Measurements from ENCODE around the gene OLFM1. TPM values are rescaled to one million over a fixed set of nuclear protein-coding genes. Genes with fewer than 3 reads are reported as not detected.

OLFM1 gene
- total RNA-seq, result 11.9 TPM
- long read RNA-seq, transcript OLFM1-201 (6 exons, 2,591 nt), result major isoform, 14 of 26 reads
- long read RNA-seq, transcript OLFM1-204 (6 exons, 2,444 nt), result minor isoform, 8 of 26 reads
- long read RNA-seq, partial matches to known transcripts, result 2 of 26 reads
- long read RNA-seq, other reads (novel, unspliced or antisense), result 0 of 26 reads

DNA sequence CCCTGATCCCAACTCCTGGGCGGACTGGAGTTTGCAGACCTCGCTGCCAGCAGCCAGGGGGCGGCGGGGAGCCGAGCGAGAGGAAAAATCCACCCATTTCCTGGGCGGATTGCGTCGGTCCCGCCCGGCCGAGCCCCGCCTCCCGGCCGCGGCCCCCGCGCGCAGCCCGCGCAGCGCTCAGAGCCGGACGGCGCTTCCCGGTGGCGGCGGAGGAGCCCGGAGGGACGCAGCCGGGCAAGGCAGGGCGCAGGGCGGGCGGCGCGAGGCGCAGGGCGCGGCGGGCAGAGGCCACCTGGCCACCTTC lies at the start of gene OLFM1:
TSS of gene OLFM1 (plus strand) at position 180 of the 304 bp plus-strand sequence. CDS start 322 bp downstream, outside the sequence.
- peak; percentile 87 for DNase-seq
- intact Hi-C loops (cut with DNase I), result loop anchor here (2.0 kb wide), 1 partner anchor 257 kb away; no protein-coding TSS in a partner anchor
- ATAC-seq (ENCODE audit: poor library complexity), result peak; percentile 92

GRCh38 chr9:135038331-135038730 lies 49.1 kb upstream of the OLFM1 start:
- intact Hi-C loops (cut with DNase I), result no loop called here
- ATAC-seq (ENCODE audit: poor library complexity), result no peak
- no peak for DNase-seq

GRCh38 chr9:135038826-135039225 lies 48.6 kb upstream of the OLFM1 start:
- DNase-seq (no peak), ATAC-seq (ENCODE audit: poor library complexity) (no peak)
- intact Hi-C loops (cut with DNase I), result no loop called here

DNA sequence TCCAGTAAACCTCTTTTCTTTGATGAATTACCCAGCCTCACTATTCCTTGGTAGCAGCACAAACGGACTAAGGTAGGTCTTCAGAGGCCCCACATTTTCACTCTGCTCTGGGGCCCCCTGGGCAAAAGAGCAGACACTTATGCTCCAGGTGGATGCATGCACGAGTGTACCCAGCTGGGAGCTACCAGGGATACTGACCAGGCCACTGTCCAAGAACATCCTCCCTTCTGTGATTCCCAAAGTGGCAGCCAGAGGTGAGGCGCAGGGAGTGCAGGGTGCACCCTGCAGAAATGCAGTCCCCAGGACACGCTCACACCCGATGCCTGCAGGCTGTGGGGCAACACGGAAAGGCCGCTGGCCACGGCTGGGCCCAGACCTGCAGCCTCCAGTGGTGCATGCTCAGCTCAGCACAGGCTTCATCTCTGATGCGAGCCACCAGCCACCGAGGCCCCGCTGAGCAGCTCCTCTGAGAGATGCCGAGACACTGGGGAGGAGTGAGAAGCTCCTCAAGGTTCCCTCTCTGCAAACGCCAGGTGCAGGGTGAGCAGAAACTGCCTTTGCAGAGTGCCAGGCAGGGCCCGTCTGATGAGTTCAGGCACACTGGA lies 48.1 kb upstream of the OLFM1 start:
- ATAC-seq (ENCODE audit: poor library complexity) (no peak), DNase-seq (no peak)
- intact Hi-C loops (cut with DNase I), result no loop called here

DNA sequence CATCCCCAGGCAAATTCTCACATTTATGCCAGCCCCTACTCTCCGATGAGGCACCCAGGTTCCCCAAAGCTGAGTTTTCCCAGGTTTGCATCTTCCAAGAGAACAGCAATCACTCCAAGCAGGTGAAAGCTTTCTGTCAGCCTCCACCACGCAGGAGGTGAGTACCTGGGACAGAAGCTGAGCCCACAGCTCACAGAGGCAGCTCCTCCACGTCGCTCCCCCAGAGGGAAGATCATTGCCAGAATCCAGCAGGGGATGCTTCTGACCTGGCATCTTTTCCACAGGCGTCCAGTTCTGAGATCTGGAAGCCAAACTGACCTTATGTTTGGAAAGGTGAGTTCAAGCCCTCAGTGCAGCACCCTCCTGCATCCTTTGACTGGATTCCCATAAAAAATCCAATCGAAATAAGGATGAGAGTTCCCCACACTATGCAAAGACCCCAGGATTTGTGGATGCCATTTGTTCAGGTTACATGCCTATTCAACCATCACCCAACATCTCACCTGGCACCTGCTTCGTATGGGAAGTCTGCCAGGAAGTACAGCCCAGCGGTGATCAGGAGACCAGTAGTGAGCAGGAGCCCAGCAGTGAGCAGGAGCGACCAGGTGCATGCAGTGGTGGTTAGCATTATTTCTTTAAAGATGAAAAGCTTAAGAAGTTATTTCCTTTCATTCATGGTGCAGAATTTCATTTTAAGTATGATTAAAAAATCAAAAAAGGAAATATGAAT lies 47.4 kb upstream of the OLFM1 start:
- intact Hi-C loops (cut with DNase I), result no loop called here
- no peak for ATAC-seq (ENCODE audit: poor library complexity)

DNA sequence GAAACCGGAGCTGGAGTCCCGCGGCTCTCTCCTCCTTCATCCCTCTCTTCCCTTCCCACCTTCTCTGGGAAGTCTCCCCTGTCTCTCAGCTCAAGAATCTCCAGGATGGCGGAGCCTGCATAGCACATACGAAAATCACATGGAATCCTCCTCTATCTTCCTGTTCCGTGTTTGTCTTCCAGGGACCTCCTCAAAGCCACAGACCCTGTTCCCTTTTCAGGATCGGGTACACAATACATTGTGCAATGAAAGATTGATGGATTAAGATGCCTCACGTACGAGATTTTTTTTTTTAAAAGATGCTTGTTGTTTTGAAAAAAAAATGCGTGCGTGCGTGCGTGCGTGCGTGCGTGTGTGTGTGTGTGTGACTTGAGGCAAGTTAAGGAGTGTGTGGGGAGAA lies 46.6 kb upstream of the OLFM1 start:
- no peak for DNase-seq
- no peak for ATAC-seq (ENCODE audit: poor library complexity)
- intact Hi-C loops (cut with DNase I), result no loop called here

More for the DNA sequence above, 47.4 kb upstream of the OLFM1 start:
- no peak for DNase-seq

- ATAC-seq (ENCODE audit: poor library complexity) (no peak), DNase-seq (no peak)
- intact Hi-C loops (cut with DNase I), result no loop called here
Observed at GRCh38 chr9:135043345-135043744, 44.1 kb upstream of the OLFM1 start.

GRCh38 chr9:135045264-135045927 lies 42.1 kb upstream of the OLFM1 start:
- no peak for ATAC-seq (ENCODE audit: poor library complexity)
- intact Hi-C loops (cut with DNase I), result no loop called here

GRCh38 chr9:135045928-135046738 lies 41.3 kb upstream of the OLFM1 start:
- no peak for ATAC-seq (ENCODE audit: poor library complexity)
- intact Hi-C loops (cut with DNase I), result no loop called here
- no peak for DNase-seq

More at GRCh38 chr9:135045264-135045927, 42.1 kb upstream of the OLFM1 start:
- no peak for DNase-seq

DNA sequence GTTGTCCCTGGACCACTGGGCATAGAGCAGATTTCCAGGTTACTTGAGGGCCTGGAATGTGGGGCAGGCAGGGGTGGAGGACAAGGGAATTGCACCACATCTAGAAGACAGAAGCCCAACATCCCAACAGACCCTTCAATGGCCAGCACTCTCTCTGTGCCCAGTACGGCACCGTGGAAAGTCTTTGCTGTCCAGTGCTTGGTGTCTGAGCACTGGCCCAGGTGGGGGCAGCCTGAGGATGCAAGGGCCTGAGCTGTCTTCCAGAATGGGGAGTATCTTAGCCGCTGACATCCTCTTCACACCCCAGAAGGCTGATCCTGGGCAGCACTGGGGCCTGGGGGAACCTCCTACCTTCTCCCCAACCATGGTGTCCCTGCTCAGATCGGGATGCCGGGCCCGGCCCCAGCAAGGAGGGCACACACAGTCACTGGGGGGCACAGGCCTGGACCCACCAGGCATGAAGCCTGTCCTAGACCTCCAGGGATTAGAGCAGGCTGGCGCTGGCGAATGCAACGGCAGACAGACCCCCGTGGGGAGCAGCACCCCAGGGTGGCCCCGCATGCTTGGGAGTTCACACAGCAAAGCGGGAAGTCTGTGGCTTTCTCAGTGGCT lies 40.6 kb upstream of the OLFM1 start:
- DNase-seq (no peak), ATAC-seq (ENCODE audit: poor library complexity) (no peak)
- intact Hi-C loops (cut with DNase I), result no loop called here

GRCh38 chr9:135047521-135047920 lies 39.9 kb upstream of the OLFM1 start:
- no peak for DNase-seq
- intact Hi-C loops (cut with DNase I), result no loop called here
- no peak for ATAC-seq (ENCODE audit: poor library complexity)

DNA sequence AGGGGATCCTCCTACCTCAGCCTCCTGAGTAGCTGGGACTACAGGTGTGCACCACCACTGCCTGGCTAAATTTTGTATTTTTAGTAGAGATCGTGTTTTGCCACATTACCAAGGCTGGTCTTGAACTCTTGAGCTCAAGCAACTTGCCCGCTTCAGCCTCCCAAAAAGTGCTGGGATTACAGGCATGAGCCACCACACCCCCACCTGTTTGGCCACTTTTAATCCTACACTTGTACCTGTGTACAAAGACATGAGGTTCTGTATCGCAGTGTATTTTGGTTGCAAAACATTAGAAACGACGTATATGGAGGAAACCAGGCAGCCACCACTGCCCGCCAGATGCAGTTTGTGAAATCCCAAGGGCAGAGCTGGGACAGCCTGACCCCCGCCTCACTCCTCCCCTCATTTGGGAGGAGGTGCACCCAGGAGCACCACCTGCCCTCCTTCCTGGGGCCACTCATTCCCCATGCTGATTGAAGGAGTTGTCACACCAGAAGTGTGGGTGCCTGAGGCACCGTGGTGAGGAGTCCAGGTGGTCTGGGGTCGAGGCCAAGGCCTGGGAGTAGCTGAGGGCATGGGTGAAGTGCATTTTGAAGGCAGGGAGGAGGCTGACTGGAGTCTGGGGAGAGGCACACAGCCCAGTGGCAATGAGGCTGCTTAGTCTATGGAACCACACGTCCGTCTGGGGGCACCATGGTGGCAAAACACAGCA lies 39.3 kb upstream of the OLFM1 start:
- DNase-seq (no peak), ATAC-seq (ENCODE audit: poor library complexity) (no peak)
- intact Hi-C loops (cut with DNase I), result no loop called here

DNA sequence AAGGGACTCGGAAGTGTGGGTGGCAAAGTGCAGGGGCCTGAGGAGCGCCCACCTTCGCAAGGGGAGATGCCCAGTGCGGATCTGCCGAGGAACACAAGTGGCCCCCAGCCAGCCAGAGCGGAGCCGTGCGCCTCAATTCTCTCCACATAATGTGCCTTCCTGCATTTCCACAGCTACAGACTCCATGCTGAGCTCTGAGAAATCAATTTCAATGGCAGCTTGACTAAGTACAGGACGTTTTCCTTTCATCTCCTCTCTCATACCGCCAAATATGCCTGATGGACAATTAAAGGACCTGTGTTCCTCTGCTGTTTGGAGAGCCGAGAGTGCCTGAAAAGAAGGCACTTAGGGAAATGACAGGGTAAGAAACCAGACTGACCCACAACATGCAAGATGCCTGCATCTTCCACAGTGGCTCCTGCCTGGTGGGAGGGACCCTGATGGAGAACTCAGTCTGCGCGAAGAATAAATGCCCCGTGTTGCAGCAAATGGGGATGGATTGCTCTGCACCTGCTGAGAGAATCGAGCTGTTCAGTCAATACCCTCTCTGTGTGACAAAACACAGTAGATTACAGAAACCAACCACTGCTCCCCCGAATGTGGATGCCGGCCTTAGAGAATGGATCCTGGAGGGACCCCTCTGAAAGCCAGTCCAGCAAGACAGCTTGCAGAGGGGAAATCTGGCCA lies 38.6 kb upstream of the OLFM1 start:
- ATAC-seq (ENCODE audit: poor library complexity) (no peak), DNase-seq (no peak)
- intact Hi-C loops (cut with DNase I), result no loop called here

DNA sequence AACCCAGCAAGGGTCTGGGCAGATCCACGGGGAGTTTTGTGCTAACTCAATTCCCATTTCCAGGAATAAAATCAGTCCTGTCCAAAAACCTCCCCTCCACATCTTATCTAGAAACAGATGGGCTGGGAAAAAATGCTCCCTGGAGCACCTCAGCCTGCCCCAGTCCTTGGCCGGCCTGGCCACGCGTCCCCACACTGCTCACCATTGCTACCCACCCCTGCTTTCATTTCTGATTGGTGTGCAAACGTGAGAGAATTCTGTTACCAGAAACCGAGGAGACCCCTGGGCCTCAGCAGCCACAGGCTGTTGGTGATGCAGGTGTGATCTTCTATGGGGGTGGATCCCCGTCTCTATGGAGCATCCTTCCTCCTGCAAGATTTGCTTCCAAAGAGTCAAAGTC lies 38.0 kb upstream of the OLFM1 start:
- no peak for DNase-seq
- intact Hi-C loops (cut with DNase I), result no loop called here
- no peak for ATAC-seq (ENCODE audit: poor library complexity)

DNA sequence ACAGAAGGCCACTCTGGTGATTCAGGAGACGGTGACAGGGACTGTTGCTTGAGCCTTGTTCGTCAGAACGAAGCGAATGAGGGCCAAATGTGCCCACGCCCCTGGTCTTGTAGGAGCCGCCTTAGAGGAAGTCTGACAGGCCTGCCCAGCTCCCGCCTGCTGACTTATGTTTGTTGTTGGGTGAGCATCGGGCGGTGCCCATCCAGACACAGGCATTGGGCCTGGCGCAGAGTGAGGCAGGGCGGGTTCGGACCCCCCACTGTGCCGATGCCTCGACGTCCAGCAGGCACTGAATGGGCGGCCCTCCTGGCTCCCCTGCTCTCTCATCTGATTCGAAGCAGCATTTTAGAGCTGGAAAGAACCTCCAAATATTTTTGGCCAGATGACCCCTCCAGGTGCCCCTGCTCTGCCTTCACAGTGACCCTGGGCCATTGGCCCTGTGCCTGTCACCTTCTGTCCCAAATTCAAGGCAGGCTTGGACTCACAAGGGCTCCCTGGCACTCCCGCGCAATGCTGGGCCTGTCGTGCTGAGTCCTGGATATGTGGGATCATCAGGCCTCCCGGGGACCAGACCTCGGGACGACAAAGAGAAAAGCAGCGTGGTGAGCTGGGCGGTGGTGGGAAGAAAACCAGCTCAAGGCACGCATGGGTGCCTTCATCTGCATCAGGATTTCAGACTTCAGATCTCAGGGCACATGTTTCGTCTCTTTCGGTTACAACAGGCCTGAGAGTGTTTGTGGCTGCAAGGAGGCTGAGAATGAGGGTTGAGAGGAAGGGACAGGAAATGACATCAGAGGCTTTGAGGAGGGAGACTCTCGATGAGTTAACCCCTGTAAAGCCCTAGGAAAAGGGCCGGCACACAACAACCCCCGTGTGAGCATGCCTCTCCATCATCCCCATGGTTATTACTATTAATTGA lies 37.1 kb upstream of the OLFM1 start:
- ATAC-seq (ENCODE audit: poor library complexity) (no peak), DNase-seq (no peak)
- intact Hi-C loops (cut with DNase I), result no loop called here

GRCh38 chr9:135051316-135052038 lies 36.0 kb upstream of the OLFM1 start:
- intact Hi-C loops (cut with DNase I), result no loop called here
- no peak for ATAC-seq (ENCODE audit: poor library complexity)
- DNase-seq, result no peak

Data from Right ventricle myocardium superior (tissue), 1 donor.